Calu3 (cell line): ENCODE measurements around the gene DNTT. TPM values are rescaled to one million over a fixed set of nuclear protein-coding genes. Genes with fewer than 3 reads are reported as not detected.

Experiments
- BruUV-seq: library from RNA; stranded (reverse); fragments of 400-500 nt; replicated peaks from 2 replicates; lab custom pipeline; 2021; lab: Mats Ljungman, UMichigan
- CTCF ChIA-PET: fragments of 300-600 bp; sonication (Branson Sonifier 250); formaldehyde crosslinking; loops from one replicate; lab custom pipeline; 2022; ENCODE audit warnings: antibody characterized with exemption; lab: Charles Lee
- DNase-seq: peaks from one replicate; pipeline ENCODE4 v3.0.0; 2022
- H3K27ac Mint-ChIP-seq: one replicate; pipeline ENCODE4 v1.8.0; 2022; ENCODE audit warnings: mixed read lengths; ENCODE audit not compliant: unreplicated experiment
- H3K27me3 Mint-ChIP-seq: one replicate; pipeline ENCODE4 v1.8.0; 2022; ENCODE audit warnings: mixed read lengths; ENCODE audit not compliant: unreplicated experiment
- H3K36me3 Mint-ChIP-seq: one replicate; pipeline ENCODE4 v1.8.0; 2022; ENCODE audit warnings: mild to moderate bottlenecking, moderate library complexity, mixed read lengths; ENCODE audit not compliant: insufficient read depth, unreplicated experiment
- H3K4me1 Mint-ChIP-seq: one replicate; pipeline ENCODE4 v1.8.0; 2022; ENCODE audit warnings: mild to moderate bottlenecking, low read depth, mixed read lengths; ENCODE audit not compliant: unreplicated experiment
- H3K4me3 Mint-ChIP-seq: one replicate; pipeline ENCODE4 v1.8.0; 2022; ENCODE audit warnings: mild to moderate bottlenecking, low read depth, moderate library complexity, mixed read lengths; ENCODE audit not compliant: unreplicated experiment
- H3K9me3 Mint-ChIP-seq: one replicate; pipeline ENCODE4 v1.8.0; 2022; ENCODE audit warnings: low read depth, mixed read lengths; ENCODE audit not compliant: unreplicated experiment
- intact Hi-C: fragments of 100-400 bp; cut with micrococcal nuclease; formaldehyde crosslinking; loops from one replicate; pipeline ENCODE4 v1.10.0; 2022; ENCODE audit not compliant: unreplicated experiment
- total RNA-seq: library from RNA; stranded (reverse); gene quantifications from 2 replicates; pipeline ENCODE4 v1.2.3, GENCODE V29; 2022
- TF ChIP-seq, protein P1 (sequence below): fragments of 200-600 bp; IDR thresholded peaks from one replicate; pipeline ENCODE4 v1.8.0; 2022; ENCODE audit warnings: antibody characterized with exemption; ENCODE audit not compliant: unreplicated experiment

Gene DNTT
- total RNA-seq, 1 experiment from 2014 or later: not detected

DNA sequence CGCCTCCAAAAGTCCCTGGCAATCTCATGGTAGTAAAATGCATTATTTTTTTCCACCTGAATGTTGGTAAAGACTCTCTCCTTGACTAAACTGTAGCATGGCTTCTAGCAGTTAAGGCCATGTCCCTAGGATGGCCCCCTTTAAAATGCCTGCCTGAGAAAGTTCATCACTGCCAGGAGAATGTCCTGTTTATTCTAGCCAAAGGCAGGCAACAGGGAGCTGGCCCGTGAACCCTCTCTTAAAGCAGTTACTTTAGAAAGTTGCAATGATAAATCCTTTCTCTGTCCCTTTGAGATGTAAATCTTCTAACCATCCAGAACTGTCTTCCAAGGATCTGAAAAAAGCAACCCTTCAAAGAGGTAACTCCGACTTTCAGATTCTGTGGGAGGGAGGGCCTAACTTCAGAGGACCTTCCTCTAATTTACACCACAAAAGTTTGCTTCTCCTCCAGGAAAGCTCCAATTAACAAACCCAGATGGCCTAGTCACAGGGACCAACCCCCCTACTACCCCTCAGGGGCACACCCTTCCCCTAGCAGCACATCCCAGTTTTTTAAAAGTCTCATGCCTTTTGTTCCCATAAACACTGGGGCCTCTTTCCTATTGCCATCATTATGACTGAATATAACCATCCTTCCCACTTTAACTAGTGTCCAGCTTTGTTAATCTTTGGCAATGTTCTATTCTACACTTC, 5.5 kb downstream of the DNTT start:
- Mint-ChIP-seq H3K27me3 (no peaks in the 10 kb centered on the region), H3K4me1 (no peaks in the 10 kb centered on the region), H3K9me3 (no peaks in the 10 kb centered on the region), H3K27ac (no peak overlapping the region), H3K4me3 (no peak overlapping the region), H3K36me3 (no peaks in the 10 kb centered on the region)
- intact Hi-C loops: no loop called here
- no TSS peak for BruUV-seq
- DNase-seq: no peak
- TF ChIP-seq, protein P1, sequence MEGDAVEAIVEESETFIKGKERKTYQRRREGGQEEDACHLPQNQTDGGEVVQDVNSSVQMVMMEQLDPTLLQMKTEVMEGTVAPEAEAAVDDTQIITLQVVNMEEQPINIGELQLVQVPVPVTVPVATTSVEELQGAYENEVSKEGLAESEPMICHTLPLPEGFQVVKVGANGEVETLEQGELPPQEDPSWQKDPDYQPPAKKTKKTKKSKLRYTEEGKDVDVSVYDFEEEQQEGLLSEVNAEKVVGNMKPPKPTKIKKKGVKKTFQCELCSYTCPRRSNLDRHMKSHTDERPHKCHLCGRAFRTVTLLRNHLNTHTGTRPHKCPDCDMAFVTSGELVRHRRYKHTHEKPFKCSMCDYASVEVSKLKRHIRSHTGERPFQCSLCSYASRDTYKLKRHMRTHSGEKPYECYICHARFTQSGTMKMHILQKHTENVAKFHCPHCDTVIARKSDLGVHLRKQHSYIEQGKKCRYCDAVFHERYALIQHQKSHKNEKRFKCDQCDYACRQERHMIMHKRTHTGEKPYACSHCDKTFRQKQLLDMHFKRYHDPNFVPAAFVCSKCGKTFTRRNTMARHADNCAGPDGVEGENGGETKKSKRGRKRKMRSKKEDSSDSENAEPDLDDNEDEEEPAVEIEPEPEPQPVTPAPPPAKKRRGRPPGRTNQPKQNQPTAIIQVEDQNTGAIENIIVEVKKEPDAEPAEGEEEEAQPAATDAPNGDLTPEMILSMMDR: no peak
- CTCF ChIA-PET: no interaction called here

DNA sequence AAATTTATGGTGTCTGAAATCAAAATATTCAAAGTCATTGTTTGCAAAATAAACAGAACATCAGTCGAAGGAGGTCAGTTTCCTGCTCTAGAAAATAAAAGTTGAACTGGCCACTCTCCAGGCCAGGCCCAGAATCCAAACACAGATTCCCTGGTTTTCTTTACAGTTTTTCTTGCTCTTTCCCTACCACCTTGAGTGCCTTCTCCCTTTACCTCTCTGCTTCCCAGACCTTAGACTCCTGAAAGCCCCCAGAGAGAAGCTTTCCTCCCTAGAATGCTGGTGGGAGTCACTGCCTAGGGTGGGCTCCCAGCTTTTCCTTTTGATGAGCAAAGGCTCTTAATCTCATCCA, 6.1 kb downstream of the DNTT start:
- BruUV-seq: no TSS peak
- intact Hi-C loops: no loop called here
- CTCF ChIA-PET: no interaction called here
- TF ChIP-seq, protein P1: no peak
- H3K4me1 Mint-ChIP-seq: no peaks in the 10 kb centered on the region
- H3K36me3 Mint-ChIP-seq: no peaks in the 10 kb centered on the region
- peaks cover under 1% of the 10 kb centered on the region for H3K27me3 Mint-ChIP-seq
- no peak for DNase-seq
- H3K27ac Mint-ChIP-seq: no peak overlapping the region
- H3K4me3 Mint-ChIP-seq: no peak overlapping the region
- no peaks in the 10 kb centered on the region for H3K9me3 Mint-ChIP-seq

DNA sequence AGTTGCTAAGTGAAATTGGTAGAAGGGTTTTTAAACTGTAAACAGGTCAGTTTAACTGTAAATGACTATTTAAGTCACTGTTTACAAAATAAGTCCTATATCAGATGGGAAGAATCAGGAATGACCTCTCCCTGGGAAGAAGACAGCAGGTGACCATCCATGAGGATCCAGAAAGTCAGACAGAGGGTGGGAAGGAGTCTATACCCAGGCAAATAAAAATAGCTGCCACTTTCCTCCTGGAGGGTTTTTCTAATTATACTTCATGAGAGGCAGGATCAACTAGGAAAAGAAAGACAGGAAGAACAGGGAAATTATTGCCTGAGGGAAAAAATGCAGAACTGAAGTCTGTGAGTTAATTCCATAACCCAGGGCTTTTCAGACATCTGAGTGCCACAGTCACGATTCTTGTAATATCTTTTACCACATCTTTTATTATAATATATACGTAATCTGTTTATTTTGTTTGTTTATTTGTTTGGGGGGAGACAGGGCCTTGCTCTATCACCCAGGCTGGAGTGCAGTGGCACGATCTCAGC, 7.0 kb downstream of the DNTT start:
- H3K4me1 Mint-ChIP-seq: no peaks in the 10 kb centered on the region
- H3K27me3 Mint-ChIP-seq: peaks cover 10% of the 10 kb centered on the region
- DNase-seq: no peak
- CTCF ChIA-PET: no interaction called here
- H3K27ac Mint-ChIP-seq: no peak overlapping the region
- no TSS peak for BruUV-seq
- TF ChIP-seq, protein P1: no peak
- H3K36me3 Mint-ChIP-seq: no peaks in the 10 kb centered on the region
- no peak overlapping the region for H3K4me3 Mint-ChIP-seq
- no peaks in the 10 kb centered on the region for H3K9me3 Mint-ChIP-seq
- intact Hi-C loops: no loop called here

DNA sequence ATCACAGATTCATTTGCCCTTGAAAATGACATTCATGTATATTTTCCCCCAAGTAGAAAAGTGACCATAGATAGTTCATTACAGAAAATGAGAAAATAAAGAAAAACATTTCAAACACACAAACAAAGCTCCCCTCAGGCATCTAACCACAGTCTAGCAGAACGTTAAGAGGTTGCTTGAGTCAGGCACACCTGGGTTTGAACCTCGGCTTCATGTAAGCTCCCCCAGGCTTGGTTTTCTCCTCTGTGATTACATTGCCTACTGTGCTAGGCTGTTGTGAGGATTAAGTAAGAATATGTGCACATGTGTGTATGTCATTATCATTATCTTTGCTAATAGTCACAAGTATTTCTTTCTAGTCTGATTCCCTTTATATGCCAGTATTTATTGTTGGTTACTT, 9.1 kb downstream of the DNTT start:
- no peak for DNase-seq
- no peaks in the 10 kb centered on the region for H3K4me1 Mint-ChIP-seq

More for the DNA sequence above, 9.1 kb downstream of the DNTT start:
- CTCF ChIA-PET: no interaction called here
- TF ChIP-seq, protein P1: no peak
- peaks cover 19% of the 10 kb centered on the region for H3K27me3 Mint-ChIP-seq
- no peaks in the 10 kb centered on the region for H3K36me3 Mint-ChIP-seq
- H3K27ac Mint-ChIP-seq: no peak overlapping the region
- no TSS peak for BruUV-seq
- H3K9me3 Mint-ChIP-seq: no peaks in the 10 kb centered on the region
- intact Hi-C loops: no loop called here
- H3K4me3 Mint-ChIP-seq: no peak overlapping the region
